ENCODE data around the gene GSE1.

GSE1 gene

GRCh38 chr16:85720302-85720637 is 107.1 kb downstream of the GSE1 start:
- Histone ChIP-seq H3K27ac (ENCODE audit: low read length) (no peak overlapping the region), H3K36me3 (ENCODE audit: control insufficient read depth in 1 of 2, insufficient read depth in 2 of 2, low read length in 2 of 2) (no peaks in the 10 kb centered on the region), H3K27me3 (ENCODE audit: low read depth, low read length) (no peaks in the 10 kb centered on the region), H3K4me3 (ENCODE audit: low read depth in 1 of 2, low read length in 2 of 2) (no peak overlapping the region), H3K9me3 (ENCODE audit: control insufficient read depth in 1 of 2, low read length in 2 of 2) (no peaks in the 10 kb centered on the region), H3K4me1 (ENCODE audit: control insufficient read depth in 1 of 2, insufficient read depth in 2 of 2, low read length in 2 of 2) (peaks cover 0 to 13% of the 10 kb centered on the region in 2 donors)

GRCh38 chr16:85722128-85722893 is 109.2 kb downstream of the GSE1 start:
- Histone ChIP-seq H3K27me3 (ENCODE audit: low read depth, low read length) (no peaks in the 10 kb centered on the region), H3K36me3 (ENCODE audit: control insufficient read depth in 1 of 2, insufficient read depth in 2 of 2, low read length in 2 of 2) (no peaks in the 10 kb centered on the region), H3K4me3 (ENCODE audit: low read depth in 1 of 2, low read length in 2 of 2) (no peak overlapping the region), H3K4me1 (ENCODE audit: control insufficient read depth in 1 of 2, insufficient read depth in 2 of 2, low read length in 2 of 2) (no peaks in the 10 kb centered on the region), H3K9me3 (ENCODE audit: control insufficient read depth in 1 of 2, low read length in 2 of 2) (no peaks in the 10 kb centered on the region), H3K27ac (ENCODE audit: low read length) (no peak overlapping the region)

GRCh38 chr16:85724126-85724879 is 111.2 kb downstream of the GSE1 start:
- no peaks in the 10 kb centered on the region for H3K36me3 ChIP-seq (ENCODE audit: control insufficient read depth in 1 of 2, insufficient read depth in 2 of 2, low read length in 2 of 2)
- no peaks in the 10 kb centered on the region for H3K9me3 ChIP-seq (ENCODE audit: control insufficient read depth in 1 of 2, low read length in 2 of 2)
- no peak overlapping the region for H3K27ac ChIP-seq (ENCODE audit: low read length)
- no peaks in the 10 kb centered on the region for H3K4me1 ChIP-seq (ENCODE audit: control insufficient read depth in 1 of 2, insufficient read depth in 2 of 2, low read length in 2 of 2)
- H3K27me3 ChIP-seq (ENCODE audit: low read depth, low read length) = no peaks in the 10 kb centered on the region
- no peak overlapping the region for H3K4me3 ChIP-seq (ENCODE audit: low read depth in 1 of 2, low read length in 2 of 2)

GRCh38 chr16:85724936-85725335 is 111.8 kb downstream of the GSE1 start:
- Histone ChIP-seq H3K27me3 (ENCODE audit: low read depth, low read length) (no peaks in the 10 kb centered on the region), H3K9me3 (ENCODE audit: control insufficient read depth in 1 of 2, low read length in 2 of 2) (no peaks in the 10 kb centered on the region), H3K4me1 (ENCODE audit: control insufficient read depth in 1 of 2, insufficient read depth in 2 of 2, low read length in 2 of 2) (no peaks in the 10 kb centered on the region), H3K36me3 (ENCODE audit: control insufficient read depth in 1 of 2, insufficient read depth in 2 of 2, low read length in 2 of 2) (no peaks in the 10 kb centered on the region), H3K27ac (ENCODE audit: low read length) (no peak overlapping the region), H3K4me3 (ENCODE audit: low read depth in 1 of 2, low read length in 2 of 2) (no peak overlapping the region)

Measured in muscle layer of duodenum (tissue), 2 donors.